HCT116 (cell line): ENCODE results near the gene SEMA4D. TPM values are rescaled to one million over a fixed set of nuclear protein-coding genes. Genes with fewer than 3 reads are reported as not detected.

Experiments
- ATAC-seq: fragments of 200-7000 bp; cut with Tn5 transposase; 2 replicates; pipeline ENCODE4 v1.9.1; 2020; ENCODE audit warnings: mild to moderate bottlenecking, moderate library complexity
- BruUV-seq: library from RNA; stranded (reverse); fragments of 400-500 nt; replicated peaks from 2 replicates; lab custom pipeline; 2021; lab: Mats Ljungman, UMichigan
- CTCF ChIA-PET: fragments of 300-600 bp; sonication (Branson Sonifier 250); formaldehyde crosslinking; loops from one replicate; lab custom pipeline; 2021; ENCODE audit warnings: antibody characterized with exemption; lab: Charles Lee
- POLR2A ChIA-PET: fragments of 300-600, 350-600 bp; sonication (Branson Sonifier 250); formaldehyde crosslinking; loops from one replicate; lab custom pipeline; 2021; ENCODE audit warnings: antibody characterized with exemption; lab: Charles Lee
- RAD21 ChIA-PET, 2 experiments: fragments of 300-600 bp; sonication (Branson Sonifier 250); formaldehyde crosslinking; loops; one replicate each; lab custom pipeline; 2023; ENCODE audit warnings: low total read pairs in 2 of 2; ENCODE audit not compliant: uncharacterized antibody in 2 of 2, unreplicated experiment in 2 of 2, low non-redundant PET in 1 of 2; lab: Charles Lee
- DNase-seq: peaks from one replicate; pipeline ENCODE4 v3.0.0-alpha.2; 2010; ENCODE audit warnings: low read depth, low spot score
- H2AFZ ChIP-seq: fragments of 200-600 bp; shearing (Covaris generic), sonication (generic); 2 replicates; pipeline ENCODE4 v1.6.1; 2017; ENCODE audit warnings: low read depth, mixed run types, mixed read lengths, antibody characterized with exemption, low read length; ENCODE audit not compliant: poor library complexity, severe bottlenecking
- H3K27ac ChIP-seq: 2 replicates; pipeline ENCODE4 v1.5.1; 2012; ENCODE audit warnings: low read depth, low read length
- H3K27me3 ChIP-seq: fragments of 200-600 bp; sonication (generic); 2 replicates; pipeline ENCODE4 v1.6.1; 2016; ENCODE audit warnings: mixed run types, low read length, mixed read lengths; ENCODE audit not compliant: insufficient read depth
- H3K36me3 ChIP-seq, 2 experiments: fragments of 200-500 bp in 1 of 2; fragments of 200-600 bp in 1 of 2; sonication (Bioruptor generic) in 1 of 2; sonication (generic) in 1 of 2; 2 replicates each; pipeline versions ENCODE4 v1.5.1 to v1.6.1; 2014 to 2016; ENCODE audit warnings: low read length in 2 of 2, inconsistent platforms in 1 of 2, mixed read lengths in 1 of 2, mixed run types in 1 of 2; ENCODE audit not compliant: insufficient read depth in 2 of 2, control insufficient read depth in 1 of 2
- H3K4me1 ChIP-seq, 2 experiments: fragments of 200-600 bp in 1 of 2; sonication (generic) in 1 of 2; 2 replicates each; pipeline versions ENCODE4 v1.5.1 to v1.6.1; 2012 to 2017; ENCODE audit warnings: low read length in 2 of 2, inconsistent platforms in 1 of 2, mild to moderate bottlenecking in 1 of 2, mixed read lengths in 1 of 2, mixed run types in 1 of 2, moderate library complexity in 1 of 2; ENCODE audit not compliant: insufficient read depth in 2 of 2, control insufficient read depth in 1 of 2
- H3K4me2 ChIP-seq: fragments of 200-600 bp; sonication (generic); 2 replicates; pipeline ENCODE4 v1.6.1; 2017; ENCODE audit warnings: mixed run types, low read length, mixed read lengths
- H3K4me3 ChIP-seq, 2 experiments: fragments of 200-600 bp in 1 of 2; sonication (generic) in 1 of 2; replicated peaks in 1 of 2; 2 replicates each; pipeline ENCODE4 v1.5.1; 2011 to 2016; ENCODE audit warnings: low read length in 2 of 2, control low read depth in 1 of 2, low read depth in 1 of 2, mild to moderate bottlenecking in 1 of 2, mixed read lengths in 1 of 2, mixed run types in 1 of 2
- H3K79me2 ChIP-seq: fragments of 200-600 bp; sonication (generic); 2 replicates; pipeline ENCODE4 v1.6.1; 2017; ENCODE audit warnings: mild to moderate bottlenecking, mixed run types, low read length, moderate library complexity, mixed read lengths; ENCODE audit not compliant: insufficient read depth
- H3K9ac ChIP-seq: fragments of 200-600 bp; sonication (generic); 2 replicates; pipeline ENCODE4 v1.6.1; 2016; ENCODE audit warnings: low read length, mixed read lengths
- H3K9me2 ChIP-seq: fragments of 200-600 bp; sonication (generic), shearing (Covaris generic); 2 replicates; pipeline ENCODE4 v1.6.1; 2017; ENCODE audit warnings: mixed run types, mild to moderate bottlenecking, moderate library complexity; ENCODE audit not compliant: insufficient read depth
- H3K9me3 ChIP-seq, 2 experiments: fragments of 200-500 bp in 1 of 2; fragments of 200-600 bp in 1 of 2; sonication (Bioruptor generic) in 1 of 2; sonication (generic) in 1 of 2; 2 replicates each; pipeline ENCODE4 v1.6.1; 2014 to 2017; ENCODE audit warnings: low read length in 2 of 2, mixed read lengths in 2 of 2, inconsistent platforms in 1 of 2, low read depth in 1 of 2, mild to moderate bottlenecking in 1 of 2, mixed run types in 1 of 2, moderate library complexity in 1 of 2; ENCODE audit not compliant: control insufficient read depth in 1 of 2, insufficient read depth in 1 of 2
- H4K20me1 ChIP-seq: fragments of 200-600 bp; sonication (generic), shearing (Covaris generic); 2 replicates; pipeline ENCODE4 v1.6.1; 2017; ENCODE audit warnings: mixed run types, mild to moderate bottlenecking, moderate library complexity; ENCODE audit not compliant: insufficient read depth
- CBX3 ChIP-seq: IDR thresholded peaks from 2 replicates; pipeline ENCODE4 v1.6.1; 2012; ENCODE audit warnings: low read depth
- ELF1 ChIP-seq: IDR thresholded peaks from 2 replicates; pipeline ENCODE4 v1.6.1; 2012; ENCODE audit warnings: low read depth, borderline replicate concordance
- EZH2 ChIP-seq: fragments of 200-600 bp; sonication (generic); IDR thresholded peaks from 2 replicates; pipeline ENCODE4 v1.6.1; 2017; ENCODE audit warnings: antibody characterized with exemption, mixed run types
- EZH2phosphoT487 ChIP-seq: fragments of 200-600 bp; IDR thresholded peaks from 2 replicates; pipeline ENCODE4 v1.6.1; 2018; ENCODE audit warnings: antibody characterized with exemption, borderline replicate concordance
- POLR2A ChIP-seq: IDR thresholded peaks from 2 replicates; pipeline ENCODE4 v1.7.0; 2011; ENCODE audit warnings: borderline replicate concordance; ENCODE audit not compliant: insufficient read depth, insufficient read length; ENCODE audit errors: extremely low read depth
- SP1 ChIP-seq: IDR thresholded peaks from 2 replicates; pipeline ENCODE4 v1.6.1; 2012; ENCODE audit warnings: low read depth
- ZBTB33 ChIP-seq: IDR thresholded peaks from 2 replicates; pipeline ENCODE4 v1.6.1; 2011; ENCODE audit warnings: mild to moderate bottlenecking, low read length, moderate library complexity; ENCODE audit not compliant: insufficient replicate concordance; ENCODE audit errors: extremely low read depth
- intact Hi-C: fragments of 100-400 bp; cut with micrococcal nuclease; formaldehyde crosslinking; loops from 2 replicates; pipeline ENCODE4 v1.10.0; 2022
- total RNA-seq: library from RNA; stranded (reverse); gene quantifications from one replicate; pipeline ENCODE4 v1.2.1, GENCODE V29; 2021; ENCODE audit not compliant: unreplicated experiment

SEMA4D gene
- total RNA-seq, 1 experiment from 2014 or later: 32.0 TPM

GRCh38 chr9:89515416-89515815, 17.5 kb upstream of the SEMA4D start:
- CTCF ChIA-PET: no interaction called here
- Histone ChIP-seq H3K36me3 (no peaks in the 10 kb centered on the region), H2AFZ (no peak overlapping the region), H3K9me2 (no peaks in the 10 kb centered on the region), H3K4me3 (no peak overlapping the region), H3K79me2 (no peaks in the 10 kb centered on the region), H3K27ac (no peak overlapping the region), H4K20me1 (no peaks in the 10 kb centered on the region), H3K4me1 (peaks cover 0 to 18% of the 10 kb centered on the region in 2 experiments; a peak in 2 of 4 replicates), H3K9me3 (no peaks in the 10 kb centered on the region), H3K4me2 (no peak overlapping the region), H3K27me3 (peaks cover 26% of the 10 kb centered on the region; the same call in 1 of the 2 replicates), H3K9ac (no peak overlapping the region)
- ATAC-seq: no peak
- no TSS peak for BruUV-seq
- intact Hi-C loops: no loop called here
- no peak for DNase-seq
- no peak for TF ChIP-seq ZBTB33
- TF ChIP-seq SP1: no peak
- TF ChIP-seq EZH2phosphoT487: no peak
- TF ChIP-seq POLR2A: no peak
- no peak for TF ChIP-seq ELF1
- RAD21 ChIA-PET: no interaction called here
- POLR2A ChIA-PET: no interaction called here

GRCh38 chr9:89514956-89515355, 17.0 kb upstream of the SEMA4D start:
- H3K9me3 ChIP-seq: no peaks in the 10 kb centered on the region
- TF ChIP-seq CBX3: no peak
- no peak for TF ChIP-seq EZH2
- no peak for TF ChIP-seq POLR2A
- intact Hi-C loops: no loop called here
- ATAC-seq (no peak), DNase-seq (no peak)
- ChIA-PET CTCF (no interaction called here), RAD21 (no interaction called here), POLR2A (no interaction called here)
- H4K20me1 ChIP-seq: no peaks in the 10 kb centered on the region
- no peaks in the 10 kb centered on the region for H3K9me2 ChIP-seq
- H3K36me3 ChIP-seq: no peaks in the 10 kb centered on the region
- BruUV-seq: no TSS peak
- H3K4me1 ChIP-seq: peaks cover 0 to 14% of the 10 kb centered on the region in 2 experiments; a peak in 2 of 4 replicates
- H2AFZ ChIP-seq: no peak overlapping the region
- H3K4me3 ChIP-seq: no peak overlapping the region
- H3K4me2 ChIP-seq: no peak overlapping the region
- no peak overlapping the region for H3K27ac ChIP-seq
- H3K27me3 ChIP-seq: peaks cover 26% of the 10 kb centered on the region; the same call in 1 of the 2 replicates
- H3K79me2 ChIP-seq: no peaks in the 10 kb centered on the region
- no peak overlapping the region for H3K9ac ChIP-seq
